ENCODE data around the gene OR10A5.

DNA sequence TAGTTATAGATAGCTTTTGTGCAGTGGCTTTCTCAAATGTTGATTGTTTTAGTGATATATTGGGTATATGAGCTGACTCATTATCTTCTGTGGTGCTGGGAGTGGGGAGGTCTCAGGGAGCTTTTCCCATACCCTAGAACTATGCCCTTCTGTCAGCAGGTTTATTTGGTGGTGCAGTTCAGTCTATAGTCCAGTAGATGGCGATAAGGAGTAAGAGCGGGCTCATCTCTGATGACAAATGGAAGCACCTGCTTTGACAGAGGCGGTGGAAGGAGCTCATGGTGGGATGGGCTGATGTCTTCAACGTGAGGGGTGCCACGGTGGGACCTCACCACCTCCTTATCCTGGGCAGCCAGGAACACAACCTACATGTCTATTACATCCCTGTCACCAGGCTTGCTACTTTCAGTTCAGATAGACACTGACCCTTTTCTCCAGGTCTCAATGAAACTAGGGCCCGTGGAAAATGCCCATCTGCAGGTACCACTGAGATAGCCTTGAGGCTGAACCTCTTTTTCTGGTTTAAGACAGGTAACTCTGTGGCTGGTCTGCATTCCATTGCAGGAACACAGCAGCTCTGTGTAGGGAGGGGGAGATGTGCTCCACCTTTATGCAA, 33.0 kb upstream of the OR10A5 start:
- no peak for TF ChIP-seq CTCF (IDR thresholded peaks at IDR 0.05)
- no peak for TF ChIP-seq POLR2A (IDR thresholded peaks at IDR 0.05)
